Left renal pelvis (tissue), 4 donors: ENCODE measurements around the gene ARMS2. TPM values are rescaled to one million over a fixed set of nuclear protein-coding genes. Genes with fewer than 3 reads are reported as not detected.

ENCODE experiments used
- DNase-seq, 4 donors: peaks; one replicate each; pipeline ENCODE4 v3.0.0-alpha.2; 2013; ENCODE audit warnings: low read depth in 4 of 4, low spot score in 3 of 4
- polyA plus RNA-seq, 4 donors: library from polyadenylated mRNA; unstranded; fragments of 120-200 nt; gene quantifications; one replicate each; pipeline ENCODE4 v1.2.1, GENCODE V29; 2013; ENCODE audit not compliant: insufficient read length in 4 of 4

ARMS2 gene
- polyA plus RNA-seq, 4 donors: 0.22 to 0.34 TPM; not detected in 2

DNA sequence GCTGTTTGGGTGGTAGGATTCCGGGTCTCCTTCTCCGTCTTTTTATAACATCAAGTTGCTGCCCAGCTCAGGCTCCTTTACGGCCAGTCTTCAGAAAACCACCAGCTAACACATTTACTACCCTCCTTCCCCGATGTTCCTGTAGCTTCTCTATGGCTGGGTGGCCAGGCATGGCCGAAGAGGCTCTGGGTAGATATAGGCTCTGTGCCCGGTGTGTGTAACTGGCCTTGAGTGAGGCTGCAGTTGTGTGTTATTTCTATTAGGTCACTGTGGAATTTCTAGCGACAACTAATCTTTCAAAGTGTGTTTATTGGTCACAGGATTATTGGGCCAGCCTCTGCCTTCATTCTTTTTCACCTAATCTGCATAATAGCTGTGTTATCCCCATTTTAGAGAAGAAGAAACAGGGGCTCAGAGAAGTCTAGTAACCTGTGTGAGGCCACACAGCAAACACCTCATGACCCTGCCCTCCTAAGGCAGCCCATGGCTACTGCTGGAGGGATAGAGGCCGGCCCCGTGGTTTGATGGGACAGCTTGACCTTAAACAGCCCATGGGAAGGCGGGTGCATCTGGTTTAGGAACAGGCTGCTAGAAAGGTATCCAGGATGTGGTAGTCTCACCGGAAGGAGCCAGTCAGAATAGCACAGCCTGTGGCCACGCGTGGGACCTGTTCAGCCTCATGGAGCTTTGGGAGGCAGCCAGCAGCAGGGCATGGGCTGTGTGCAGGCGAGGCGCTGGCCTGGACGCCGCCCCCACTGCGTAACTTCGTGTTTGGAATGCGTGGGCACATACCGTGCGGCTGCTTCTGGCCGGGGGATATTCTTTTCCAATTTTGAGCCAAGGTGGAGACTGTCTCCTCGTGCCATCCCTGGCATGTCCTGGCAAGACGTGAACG, 36.6 kb downstream of the ARMS2 start:
- no peak for DNase-seq

DNA sequence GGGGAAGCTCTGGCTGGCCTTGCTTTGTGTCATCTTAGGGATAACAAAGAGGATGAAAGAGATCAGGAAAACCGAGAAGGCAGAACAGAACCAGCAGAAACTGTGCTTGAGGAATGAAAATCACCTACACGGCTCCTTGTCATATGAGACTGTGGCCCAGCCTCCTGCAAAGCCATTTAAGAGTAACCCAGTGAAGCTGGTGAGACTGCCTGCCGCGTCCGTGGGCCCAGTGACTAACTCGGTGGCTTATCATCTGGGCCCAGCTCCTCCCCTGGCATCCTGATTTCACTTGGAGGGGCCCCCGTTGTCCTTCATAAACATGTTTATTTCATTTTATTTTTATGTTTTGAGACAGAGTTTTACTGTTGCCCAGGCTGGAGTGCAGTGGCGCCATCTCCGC, 37.6 kb downstream of the ARMS2 start:
- no peak for DNase-seq

DNA sequence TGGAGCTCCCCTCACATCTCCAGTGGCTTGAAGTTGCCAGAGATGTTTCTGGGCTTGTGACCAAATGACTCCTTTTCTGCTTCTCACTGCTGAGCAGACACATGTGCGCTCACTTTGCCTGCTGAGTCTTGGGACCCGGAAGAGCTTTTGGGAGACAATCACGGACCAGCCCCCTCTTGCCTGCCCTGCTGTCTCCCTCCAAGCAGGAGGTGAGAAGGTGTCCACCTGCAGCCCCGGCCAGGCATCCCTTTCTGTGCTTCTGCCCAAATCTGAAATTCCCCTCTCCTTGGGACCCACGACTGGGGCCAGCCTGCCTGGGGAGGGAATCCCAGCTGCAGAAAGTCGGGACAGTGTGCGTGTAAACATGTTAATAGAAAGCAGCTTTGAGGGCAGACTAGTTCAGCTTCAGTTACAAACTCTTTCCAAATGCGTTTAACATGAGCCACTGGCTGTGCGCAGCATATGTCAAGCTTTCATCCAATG, 38.6 kb downstream of the ARMS2 start:
- DNase-seq: no peak

DNA sequence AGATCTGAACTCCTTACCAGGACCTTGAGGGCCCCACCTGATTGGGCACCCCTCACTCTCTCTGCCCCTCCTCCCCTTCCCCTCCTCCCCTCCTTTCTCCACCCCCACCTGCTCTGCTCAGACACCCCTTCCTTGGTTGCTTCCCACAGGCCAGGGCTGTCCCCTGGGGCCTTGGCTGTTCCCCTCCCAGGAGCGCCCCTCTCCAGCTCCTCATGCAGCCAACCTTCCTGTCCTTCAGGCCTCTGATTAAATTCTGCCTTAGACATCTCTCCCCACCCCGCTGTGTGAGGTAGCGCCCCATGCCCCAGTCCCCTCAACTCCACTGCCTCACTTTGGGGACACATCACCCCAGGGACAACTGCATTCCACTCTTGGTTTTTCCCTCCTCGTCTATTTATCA, 39.3 kb downstream of the ARMS2 start:
- DNase-seq: no peak

DNA sequence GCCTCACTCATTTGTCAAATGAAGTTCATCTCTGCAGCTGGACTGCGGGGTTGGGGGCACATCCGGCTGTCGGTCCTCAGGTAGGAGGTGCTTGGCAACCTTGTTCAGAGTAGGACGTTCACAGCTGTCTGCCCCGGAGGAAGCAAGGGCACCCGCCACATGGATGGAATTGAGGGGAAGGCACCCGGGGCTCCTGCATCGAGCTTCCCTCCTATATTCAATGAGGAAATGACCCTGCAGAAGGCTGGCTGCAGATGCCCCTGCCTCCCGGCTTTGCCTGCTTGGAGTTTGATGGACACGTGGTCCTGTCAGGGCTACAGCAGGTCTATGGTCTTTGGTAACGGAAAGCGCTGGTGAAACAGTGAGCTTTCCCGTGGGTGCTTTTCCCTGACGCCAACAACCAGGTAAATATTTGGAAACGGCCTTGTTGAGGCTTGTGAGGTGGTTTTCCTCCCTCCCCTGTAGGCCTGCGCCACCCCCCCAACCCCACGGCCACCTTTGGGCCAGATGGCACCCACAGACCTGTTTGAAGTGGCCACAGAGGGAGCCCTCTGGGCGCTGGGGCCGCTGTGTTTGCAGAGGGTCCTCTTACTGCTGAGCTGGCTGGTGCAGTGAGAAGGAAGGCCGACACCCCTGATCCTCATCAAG, 39.8 kb downstream of the ARMS2 start:
- DNase-seq: no peak

DNA sequence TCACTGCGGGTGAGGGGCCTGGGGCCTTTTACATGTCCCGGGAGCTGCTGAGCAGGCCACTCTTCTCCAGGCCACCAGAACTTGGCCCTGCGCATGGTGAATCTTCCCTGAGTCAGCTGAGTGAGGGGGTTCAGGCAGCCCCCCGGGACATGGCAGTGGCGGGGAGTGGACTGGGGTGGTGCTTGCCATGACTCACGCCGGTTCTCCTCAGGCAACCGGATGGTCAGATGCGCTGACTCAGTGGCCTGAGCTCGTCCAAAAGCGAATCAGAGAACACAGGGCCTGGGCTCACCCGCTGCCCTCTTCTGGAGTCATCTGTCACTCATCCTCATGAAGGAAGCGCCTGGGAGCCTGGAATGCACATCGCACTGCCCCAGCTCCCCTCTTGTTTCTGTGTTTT, 40.4 kb downstream of the ARMS2 start:
- DNase-seq: no peak

DNA sequence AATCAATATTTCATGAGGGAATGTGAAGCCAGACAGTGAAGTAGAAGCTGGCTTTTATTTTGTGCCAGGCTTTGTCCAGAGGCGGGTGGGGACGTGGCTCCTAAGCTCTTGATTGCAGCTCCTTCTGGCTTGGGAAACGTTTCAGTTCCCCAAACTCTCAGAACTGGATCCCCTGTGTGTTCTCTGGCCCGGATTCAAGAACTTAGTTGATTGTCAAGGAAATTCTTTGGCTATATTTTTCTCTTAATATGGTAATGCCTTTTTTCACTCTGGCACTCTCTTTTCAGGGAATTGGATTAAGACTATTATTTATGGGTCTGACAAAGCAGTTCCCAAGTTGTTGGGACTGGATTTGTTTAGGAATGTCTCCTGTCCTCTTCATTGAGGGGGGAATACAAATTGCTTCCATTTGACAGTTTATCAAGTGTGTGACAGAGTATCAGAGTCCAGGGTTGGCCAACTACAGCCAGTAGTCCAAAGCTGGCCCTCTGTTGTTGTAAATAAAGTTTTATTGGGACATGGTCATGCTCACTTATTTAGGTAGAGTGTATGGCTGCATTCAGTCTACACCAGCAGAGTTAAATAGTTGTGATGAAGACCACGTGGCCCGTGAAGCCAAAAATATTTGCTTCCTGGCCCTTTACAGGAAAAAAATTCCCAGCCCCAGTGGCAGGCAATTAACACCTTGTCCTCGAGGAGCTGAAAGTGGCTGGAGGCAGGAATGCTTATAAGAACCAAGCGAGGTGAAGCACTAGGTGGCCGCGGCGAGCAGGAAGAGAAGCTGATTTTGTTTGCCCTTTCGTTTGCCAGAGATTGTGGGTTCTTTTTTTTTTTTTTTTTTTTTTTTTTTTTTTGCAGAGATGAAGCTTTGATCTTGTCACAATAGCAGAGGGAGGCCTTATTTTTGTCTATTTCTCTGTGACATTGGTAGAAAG, 41.2 kb downstream of the ARMS2 start:
- no peak for DNase-seq

DNA sequence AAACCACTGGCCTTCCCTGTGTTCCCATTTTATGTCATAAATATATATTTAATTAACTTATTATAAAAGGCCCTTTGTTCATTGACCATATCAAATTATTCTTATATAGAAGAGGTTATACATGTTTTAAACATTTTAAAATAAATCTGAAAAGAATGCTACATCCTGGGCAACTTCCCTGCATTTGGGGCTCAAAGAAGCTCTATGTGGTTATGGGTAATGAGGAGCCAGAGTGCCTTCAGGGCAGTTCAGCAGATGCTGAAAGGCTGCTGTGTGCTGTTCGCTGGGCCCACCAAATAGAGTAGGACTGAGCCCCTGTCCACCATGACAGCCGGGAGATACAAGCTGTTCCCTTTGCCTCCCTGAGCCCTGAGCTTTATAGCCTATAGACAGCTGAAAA, 42.8 kb downstream of the ARMS2 start:
- DNase-seq: no peak

DNA sequence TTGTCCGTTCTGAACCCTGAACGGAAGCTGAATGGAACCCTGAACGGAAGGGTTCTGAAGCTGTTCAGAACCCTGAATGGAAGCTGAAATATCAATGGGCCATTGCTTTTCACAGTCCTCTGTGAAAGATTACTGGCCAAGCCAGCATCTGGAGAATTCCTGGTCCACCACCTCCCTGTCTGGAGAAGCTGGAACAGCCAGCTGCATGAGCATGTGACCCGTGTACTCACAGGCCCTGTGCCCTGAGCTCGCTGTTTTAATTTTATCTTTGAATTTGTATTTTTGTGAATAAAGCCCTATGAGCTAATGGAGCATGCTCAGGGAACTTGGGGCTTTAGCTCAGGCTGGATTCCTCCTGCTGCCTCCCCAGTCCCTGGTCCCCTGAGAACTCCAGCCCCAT, 44.1 kb downstream of the ARMS2 start:
- no peak for DNase-seq

DNA sequence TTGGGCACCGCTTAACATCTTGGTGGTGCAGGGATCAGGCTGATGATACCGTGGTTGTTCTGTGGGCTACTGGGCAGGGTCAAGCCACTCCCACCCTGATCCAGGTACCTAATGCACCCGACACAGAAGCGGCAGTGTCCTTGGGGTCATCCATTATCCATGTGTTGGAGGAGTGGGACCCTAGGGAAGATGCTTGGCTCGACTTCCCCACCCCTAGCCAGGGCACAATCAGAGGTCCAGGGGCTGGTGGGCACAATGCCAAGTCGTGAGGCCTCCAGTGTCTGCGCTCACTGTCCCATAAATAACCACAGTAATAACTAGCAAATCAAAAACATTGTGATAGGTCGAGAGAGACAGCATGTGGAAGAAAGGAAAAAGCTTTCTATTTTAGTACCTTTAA, 44.6 kb downstream of the ARMS2 start:
- no peak for DNase-seq

DNA sequence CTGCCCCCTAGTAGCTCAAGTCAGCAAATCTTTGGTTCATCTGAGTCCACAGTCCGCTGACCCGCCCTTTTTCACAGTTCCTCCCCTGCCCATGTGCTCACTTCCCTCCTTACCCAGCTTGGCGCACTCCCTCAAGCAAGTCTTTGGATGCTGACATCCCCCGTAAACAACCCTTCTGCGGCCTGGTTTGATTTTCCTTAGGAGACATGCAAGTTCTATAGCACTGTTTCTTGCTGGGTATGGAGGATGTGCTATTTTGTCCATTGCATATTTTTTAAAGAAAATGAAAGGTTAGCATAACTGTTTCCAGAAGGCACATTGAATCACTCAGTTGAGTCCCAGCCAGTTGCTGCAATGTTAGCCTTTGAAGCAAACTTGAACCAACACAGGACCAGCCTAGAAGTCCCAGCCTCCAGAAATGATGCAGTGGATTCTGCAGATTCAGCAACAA, 45.1 kb downstream of the ARMS2 start:
- DNase-seq: no peak

DNA sequence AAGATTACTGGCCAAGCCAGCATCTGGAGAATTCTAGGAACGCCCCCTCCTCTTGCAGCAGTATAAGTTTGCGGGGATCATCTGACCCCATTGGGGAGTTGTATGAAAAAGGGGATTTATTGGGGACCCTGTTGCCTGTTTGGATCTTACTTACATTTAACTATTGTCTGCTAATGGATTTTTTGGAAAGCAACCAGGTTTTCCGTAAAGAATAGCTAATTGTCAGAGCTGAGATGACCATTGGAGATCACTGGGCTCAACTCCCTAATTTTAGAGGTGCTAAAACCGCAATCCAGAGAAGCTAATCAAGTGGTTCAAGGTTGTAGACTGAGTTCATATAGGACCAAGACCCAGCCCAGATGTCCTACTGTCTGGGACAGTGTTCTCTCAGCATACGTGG, 45.7 kb downstream of the ARMS2 start:
- no peak for DNase-seq

DNA sequence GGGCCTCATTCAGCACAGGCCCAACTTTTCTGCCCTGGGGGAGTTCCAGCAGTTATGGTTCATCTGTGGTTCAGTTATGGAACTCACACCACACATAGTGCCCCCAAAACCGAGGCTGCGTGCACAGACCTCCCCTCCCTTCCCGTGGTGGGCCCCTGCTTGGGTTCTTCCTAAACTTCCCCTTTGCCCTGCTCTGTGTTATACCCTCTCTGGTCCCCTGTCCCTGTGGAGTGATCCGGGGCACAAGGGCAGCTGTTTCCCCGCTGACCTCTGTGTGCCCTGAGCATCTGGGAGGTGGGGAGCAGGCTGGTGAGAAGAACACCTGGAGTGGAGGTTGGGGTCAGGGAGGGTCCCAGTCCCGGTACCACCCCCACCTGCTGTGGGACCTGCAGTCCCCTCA, 46.3 kb downstream of the ARMS2 start:
- DNase-seq: no peak

DNA sequence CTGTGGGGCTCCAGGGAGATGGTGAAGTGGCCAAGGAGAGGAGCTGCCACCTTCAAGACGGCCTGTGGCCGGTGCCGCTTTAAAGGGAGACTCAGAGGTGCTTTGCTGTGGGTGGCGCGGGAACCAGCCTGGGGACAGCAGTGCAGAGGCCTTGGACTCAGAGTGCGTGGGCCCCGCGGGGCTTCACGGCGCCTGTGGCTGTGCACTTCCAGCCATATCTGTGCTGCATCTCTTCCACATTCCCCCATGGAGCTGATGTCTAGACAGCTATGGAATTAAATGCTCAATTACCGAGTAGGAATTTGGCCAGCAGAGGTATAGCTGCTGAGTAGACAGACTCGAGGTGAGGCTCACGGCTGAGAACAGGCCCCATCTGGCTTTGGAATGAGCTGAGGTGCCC, 48.6 kb downstream of the ARMS2 start:
- no peak for DNase-seq

DNA sequence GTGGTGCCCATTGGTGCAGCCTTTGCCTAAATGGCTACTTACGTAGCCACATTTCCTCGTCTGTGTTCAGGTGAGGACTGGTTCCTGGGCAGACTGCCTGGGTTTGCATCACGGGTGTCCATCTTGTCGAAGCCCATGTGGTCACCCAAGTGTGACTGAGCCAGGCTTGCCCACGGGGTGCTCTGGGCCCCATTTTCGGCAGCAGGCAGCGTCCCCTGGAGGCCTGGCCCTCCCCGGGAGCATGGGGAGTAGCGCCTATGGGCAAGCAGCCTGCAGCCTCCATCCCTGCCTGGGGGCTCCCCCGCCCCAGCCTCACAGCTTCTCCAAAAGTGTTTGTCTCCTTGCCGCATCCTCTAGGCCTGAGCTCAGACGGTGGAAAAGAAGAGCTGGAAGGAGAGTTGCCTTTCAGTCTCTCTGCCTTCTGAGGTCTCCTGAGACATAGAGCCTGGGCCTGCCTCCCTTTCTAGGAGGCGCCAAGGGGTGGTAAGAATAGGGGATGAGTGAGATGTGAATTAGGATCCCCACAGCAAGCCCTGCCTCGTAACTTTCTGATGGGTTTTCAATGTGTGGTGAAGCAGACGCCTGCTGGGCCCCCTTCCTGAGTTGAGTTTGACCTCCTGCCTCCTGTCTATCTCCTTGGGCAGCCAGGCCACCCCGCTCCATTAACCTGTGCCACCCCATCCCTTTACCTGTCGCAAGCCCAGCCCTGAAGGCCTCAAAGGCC, 49.6 kb downstream of the ARMS2 start:
- no peak for DNase-seq

DNA sequence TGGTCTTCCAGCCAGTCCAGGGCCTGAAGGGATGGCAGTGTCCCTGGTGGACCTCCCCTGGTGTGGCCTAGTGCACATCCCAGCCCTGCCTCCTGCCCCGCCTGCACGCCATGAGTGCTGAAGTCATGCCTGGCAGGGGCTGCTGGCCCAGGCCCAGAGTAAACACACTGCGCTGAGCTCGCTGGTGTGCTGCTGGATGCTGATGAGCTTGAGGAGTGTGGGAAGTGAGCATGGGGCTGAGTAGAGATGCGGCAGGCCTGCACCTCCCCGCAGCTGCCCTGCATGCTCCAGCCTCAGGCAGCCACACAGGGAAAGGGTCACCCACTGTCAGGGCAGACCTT, 50.1 kb downstream of the ARMS2 start:
- DNase-seq: no peak

DNA sequence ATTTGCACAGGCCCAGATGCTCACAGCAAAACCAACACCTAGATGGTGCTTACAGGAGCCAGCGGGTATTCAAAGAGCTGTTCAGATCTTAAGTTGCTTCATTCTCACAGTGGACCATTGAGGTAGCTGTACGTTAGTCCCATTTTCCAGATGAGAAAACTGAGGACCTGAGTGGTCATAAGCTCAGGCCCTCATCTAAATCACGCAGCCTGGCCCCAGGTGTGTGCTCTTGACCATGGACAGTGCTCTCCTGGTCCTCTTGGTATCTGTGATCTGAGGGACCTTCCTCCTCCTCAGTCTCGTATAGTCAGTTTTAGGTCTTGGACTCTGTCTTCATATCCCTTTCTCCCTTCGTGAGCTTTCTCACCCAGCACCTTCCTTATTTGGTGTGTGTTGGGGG, 50.6 kb downstream of the ARMS2 start:
- no peak for DNase-seq

DNA sequence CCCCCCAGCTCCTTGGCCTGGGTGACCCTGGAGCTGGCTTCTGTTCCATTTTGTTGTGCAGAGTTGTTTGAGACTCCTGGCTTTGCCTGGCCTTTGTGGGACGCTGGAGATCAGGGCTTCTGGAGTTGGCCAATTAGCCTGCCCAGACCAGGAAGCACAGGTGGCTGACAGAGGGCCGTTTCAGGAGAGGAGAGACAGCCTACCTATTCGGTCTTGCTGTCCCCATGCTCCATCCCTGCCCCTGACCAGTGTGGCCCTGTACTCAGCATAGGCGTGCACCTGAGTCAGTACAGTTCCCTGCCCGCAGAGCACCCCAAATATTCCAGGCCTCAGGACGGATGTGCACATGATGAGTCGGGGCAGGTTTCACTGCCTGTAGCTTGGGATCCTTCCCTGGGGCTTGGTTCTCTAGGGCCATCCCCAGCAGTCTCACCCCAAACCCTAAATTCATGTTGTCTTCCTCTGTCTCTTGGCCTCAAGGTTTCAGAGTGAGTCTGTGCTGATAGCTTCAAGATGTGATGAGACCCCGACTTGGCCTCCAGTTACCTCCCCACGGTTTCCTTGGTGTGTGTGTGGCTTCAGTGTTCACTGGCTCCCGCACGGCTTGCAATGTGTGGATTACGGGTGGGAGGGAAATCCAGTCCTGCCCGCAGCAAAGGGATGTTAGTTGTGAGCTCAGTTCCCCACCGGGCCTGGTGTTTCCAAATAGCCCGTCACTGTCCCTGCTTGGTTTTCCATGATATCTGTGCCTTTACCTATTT, 51.6 kb downstream of the ARMS2 start:
- DNase-seq: no peak
